Hematopoietic multipotent progenitor cell treated with erythropoietin and hydrocortisone succinate and interleukin-3 and kit ligand, for 8 days (in vitro differentiated cells): ENCODE results near the gene SH3RF3.
"Not testable (repeated sequence)": the region's sequence is repeated elsewhere in the genome, so short reads cannot be mapped to it uniquely, and the experiment has no call there.

Source experiments
- DNase-seq: peaks from one replicate; pipeline ENCODE4 v3.0.0-alpha.2; 2015

Gene SH3RF3

DNA sequence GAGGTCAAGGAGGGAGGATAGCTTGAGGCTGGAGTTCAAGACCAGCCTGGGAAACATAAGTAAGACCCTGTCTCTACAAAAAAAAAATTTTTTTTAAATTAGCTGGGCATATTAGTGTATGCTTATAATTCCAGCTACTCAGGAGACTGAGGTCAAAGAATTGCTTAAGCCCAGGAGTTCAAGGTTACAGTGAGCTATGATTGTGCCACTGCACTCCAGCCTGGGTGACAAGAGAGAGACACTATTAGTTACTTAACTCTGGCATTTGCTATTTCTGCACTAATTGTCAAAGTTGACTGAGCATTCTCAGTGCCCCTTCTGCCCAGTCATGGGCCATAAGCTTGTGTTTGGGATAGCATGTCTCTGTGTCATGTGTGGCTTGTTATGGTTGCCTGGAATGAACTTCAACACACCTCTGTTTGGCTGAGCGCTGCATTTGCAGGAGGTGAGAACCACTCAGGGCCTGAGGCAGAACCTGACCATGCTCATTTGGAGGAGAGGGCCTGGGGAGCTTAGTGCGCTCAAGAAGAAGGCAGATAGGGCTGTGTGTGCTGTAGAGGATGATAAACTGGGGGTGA, 77.7 kb downstream of the SH3RF3 start:
- DNase-seq, result no peak

- DNase-seq, result no peak
Observed at GRCh38 chr2:109207176-109207575, 78.2 kb downstream of the SH3RF3 start.

DNA sequence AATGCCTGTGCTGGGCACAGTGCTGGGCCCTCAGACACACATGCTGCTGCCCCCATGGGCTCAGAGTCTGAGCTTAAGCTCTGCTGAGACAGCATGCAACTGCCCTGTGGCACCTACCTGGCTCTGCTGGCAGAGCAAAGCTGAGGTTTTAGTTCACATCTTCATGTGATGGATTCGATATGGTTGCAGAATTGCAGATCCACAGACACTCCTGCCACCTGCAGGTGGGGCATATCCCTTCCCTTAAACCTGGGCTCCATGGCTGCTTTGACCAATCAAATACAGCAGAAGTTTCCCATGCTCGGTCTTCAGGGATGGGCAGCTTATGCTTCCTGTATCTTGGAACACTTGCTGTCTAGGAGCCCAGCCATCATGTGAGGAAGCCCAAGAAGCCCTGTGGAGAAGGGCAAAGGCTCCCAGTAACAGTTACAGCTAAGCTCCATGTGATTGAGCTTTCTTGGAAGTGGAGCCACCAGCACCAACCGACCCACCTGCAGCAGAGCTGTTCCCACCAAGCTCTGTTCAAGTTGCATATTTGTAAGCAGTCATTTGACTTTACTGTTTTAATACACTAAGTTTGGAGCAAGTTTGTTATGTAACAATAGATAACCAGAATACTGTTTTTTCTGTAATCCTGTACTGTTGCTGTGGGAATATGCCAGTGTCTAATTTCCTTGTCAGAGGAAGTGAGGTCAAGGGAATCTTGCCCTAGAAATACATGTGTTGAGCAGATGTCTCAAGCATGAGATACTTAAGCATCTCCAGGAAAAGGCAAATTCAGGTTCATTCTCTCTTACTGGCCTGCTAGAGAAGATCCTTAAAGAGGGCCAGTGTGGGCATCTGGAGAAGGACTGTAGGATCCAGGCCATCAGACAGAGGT, 79.3 kb downstream of the SH3RF3 start:
- DNase-seq, result peak; percentile 4

GRCh38 chr2:109208951-109209335, 79.9 kb downstream of the SH3RF3 start:
- no peak for DNase-seq

- no peak for DNase-seq
Observed at GRCh38 chr2:109209412-109209811, 80.4 kb downstream of the SH3RF3 start.

GRCh38 chr2:109209941-109210340, 80.9 kb downstream of the SH3RF3 start:
- no peak for DNase-seq

DNA sequence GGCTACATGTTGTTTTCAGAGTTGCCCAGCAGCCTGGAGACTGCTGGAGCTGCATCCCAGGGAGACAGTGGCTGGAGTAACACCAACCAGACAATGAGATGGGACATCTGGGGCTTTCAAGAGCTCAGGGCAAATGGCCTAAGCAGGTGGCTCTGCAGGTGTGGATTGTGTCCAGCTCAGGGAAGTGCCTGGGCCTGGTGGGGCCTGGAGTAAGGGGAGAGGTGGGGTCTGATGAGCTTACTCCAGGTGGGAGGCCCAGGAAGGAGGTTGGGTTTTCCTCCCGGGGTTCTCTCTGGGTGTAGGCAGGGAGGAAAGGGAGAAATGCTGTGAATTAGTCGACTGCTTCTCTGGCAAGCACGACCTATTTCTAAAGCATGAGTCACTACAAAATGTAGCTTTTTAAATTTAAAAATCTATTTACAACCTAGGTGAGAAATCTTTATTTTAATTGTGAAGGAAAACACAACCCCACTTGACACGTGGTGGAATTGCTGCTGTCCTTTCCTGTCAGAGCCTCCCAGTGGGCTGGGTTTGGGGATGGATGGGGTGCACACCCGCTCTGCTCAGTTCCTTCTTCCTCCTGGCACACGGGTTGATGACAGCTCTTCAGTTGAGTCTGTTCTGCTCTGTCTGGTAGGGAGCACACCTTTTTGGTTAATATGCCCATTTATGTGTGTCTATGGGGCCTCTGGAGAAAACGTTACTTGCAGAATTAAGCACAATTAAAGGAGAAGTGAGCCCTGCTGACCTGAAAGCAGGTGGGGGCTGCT, 81.6 kb downstream of the SH3RF3 start:
- no peak for DNase-seq

- no peak for DNase-seq
Observed at GRCh38 chr2:109211315-109211714, 82.3 kb downstream of the SH3RF3 start.

DNA sequence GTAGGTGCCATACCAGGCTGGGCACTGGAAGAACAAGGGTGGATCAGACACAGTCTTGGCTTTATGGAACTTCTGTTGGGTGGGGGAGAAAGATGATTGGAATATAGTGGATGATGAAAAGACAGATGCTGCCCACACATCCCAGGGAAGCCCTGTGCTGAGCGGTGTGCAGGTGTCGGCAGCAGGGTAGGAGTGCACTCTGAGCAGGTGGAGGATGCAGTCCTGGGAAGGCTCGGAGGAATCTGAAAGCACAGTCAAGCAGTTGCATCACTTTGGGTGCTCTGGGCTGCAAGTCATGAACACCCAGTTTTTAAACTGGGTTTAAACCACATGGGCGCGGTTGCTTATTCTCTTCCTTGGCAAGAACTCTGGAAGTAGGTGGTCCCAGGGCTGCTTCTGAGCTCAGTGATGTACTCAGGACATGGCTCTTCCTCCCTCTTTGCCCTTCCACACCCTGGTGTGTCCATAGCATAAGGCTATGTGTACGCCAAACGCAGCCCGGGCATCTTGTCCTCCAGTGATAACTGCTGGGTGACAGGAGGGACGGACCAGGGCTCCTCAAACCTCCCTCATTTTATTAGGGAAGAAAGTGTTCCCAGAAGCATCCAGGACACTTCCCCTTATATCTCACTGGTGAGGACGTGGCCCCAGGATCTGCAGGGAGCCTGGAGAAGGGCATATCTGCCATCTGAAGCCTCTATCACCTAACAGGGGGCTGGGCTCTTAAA, 84.0 kb downstream of the SH3RF3 start:
- no peak for DNase-seq

DNA sequence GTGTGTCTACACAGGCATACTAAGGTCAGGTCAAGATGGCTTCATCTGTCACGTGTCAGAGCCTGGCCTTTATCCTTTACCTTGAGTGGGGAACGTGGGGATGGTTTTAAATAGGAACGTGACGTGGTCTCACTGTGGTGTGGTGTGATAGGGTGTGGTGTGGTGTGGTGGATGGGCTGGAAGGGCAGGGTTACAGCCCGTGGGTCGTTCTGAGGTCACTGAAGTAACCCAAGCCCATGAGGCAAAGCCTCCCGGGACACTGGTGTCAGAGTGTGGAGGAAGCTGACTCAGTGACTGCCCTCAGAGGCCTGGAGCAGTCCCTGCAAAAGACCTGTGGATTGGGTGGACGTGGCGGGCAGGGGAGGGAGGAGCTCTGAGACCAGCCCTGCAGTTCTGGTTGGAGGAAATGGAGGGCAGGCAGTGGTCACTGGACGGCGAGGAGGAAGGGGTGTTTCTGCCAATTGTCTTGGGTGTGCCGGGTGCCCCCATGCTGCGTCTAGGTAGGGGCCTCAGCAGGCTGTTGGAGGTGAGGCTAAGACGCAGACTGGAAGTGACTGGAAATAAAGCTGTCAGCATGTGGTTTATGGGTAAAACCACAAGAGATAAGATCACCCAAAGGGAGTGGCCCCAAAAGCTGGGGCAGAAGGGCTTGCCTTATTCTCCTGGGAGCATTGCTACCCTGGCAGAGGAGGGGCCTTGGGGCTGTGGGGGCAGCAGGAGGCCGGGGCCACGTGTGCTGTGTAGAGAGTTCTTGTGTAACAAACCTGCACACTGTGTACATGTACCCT, 84.8 kb downstream of the SH3RF3 start:
- DNase-seq, result peak; percentile 77

DNA sequence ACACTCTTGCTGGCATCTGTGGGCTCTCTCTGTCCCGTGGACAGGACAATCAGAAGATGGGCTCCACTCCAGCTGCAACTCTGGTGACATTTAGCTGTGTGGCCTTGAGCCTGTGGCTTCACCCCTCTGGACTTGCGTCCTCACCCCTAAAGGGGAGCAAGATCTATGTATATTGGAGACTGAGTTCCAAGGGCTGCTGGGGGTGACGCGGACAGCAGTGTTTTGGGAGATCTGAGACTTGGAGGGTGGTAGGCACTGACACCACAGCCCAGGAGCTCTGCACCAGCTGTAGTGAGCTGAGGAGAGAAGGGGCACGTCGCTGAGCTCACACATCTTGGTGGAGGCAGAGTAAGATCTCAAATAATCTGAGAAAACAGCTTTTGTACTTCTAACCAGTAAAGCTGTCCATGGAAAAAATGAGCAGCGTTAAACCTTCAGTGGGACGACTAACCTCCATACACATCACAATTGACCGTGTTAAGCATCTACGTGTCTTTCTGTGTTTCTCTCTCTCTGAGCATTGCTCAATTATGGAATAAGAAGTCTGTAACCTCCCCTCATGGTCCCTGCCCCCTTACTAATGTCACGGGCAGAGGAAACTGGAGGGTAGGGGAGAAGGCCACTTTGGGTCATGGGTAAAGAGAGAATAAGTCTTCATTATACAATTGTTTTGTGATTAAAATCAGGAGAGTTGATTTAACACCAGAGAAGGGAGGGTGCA, 85.8 kb downstream of the SH3RF3 start:
- DNase-seq, result no peak

- DNase-seq, result no peak
Observed at GRCh38 chr2:109215866-109216265, 86.9 kb downstream of the SH3RF3 start.

- DNase-seq, result no peak
Observed at GRCh38 chr2:109216332-109216731, 87.3 kb downstream of the SH3RF3 start.

DNA sequence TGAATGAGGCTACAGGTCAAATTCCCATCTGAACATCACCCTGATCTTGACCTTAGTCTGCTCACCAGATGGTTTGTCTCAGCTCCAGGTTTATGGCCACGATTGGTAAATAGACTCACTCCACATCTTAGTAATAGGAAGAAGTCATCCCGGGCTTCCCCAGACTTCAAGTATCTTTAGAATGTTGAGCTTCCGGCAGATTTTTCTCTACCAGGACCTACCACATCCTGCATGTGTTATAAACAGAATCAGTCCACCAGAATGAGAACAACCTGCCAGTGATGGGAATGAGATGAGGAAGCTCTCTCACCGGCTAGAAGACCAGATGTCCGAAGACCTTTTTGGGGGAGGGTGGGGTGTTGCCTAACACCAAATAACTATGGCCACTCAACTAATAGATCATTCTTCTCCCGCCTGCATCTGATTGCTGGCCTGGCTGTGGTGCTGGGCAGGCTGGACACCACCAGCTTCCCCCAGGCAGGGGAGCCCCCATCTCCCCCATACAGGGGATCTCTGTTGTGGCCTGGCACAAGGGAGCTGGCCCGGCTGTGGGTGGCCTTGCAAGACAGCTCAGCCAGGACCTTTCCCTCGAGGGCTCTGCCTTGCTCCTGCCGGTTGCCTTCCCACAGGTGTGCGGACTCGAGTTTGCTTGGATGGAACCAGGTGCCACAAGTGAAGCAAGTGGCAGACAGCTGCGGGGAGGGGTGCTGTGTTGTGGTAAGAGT, 88.5 kb downstream of the SH3RF3 start:
- no peak for DNase-seq

DNA sequence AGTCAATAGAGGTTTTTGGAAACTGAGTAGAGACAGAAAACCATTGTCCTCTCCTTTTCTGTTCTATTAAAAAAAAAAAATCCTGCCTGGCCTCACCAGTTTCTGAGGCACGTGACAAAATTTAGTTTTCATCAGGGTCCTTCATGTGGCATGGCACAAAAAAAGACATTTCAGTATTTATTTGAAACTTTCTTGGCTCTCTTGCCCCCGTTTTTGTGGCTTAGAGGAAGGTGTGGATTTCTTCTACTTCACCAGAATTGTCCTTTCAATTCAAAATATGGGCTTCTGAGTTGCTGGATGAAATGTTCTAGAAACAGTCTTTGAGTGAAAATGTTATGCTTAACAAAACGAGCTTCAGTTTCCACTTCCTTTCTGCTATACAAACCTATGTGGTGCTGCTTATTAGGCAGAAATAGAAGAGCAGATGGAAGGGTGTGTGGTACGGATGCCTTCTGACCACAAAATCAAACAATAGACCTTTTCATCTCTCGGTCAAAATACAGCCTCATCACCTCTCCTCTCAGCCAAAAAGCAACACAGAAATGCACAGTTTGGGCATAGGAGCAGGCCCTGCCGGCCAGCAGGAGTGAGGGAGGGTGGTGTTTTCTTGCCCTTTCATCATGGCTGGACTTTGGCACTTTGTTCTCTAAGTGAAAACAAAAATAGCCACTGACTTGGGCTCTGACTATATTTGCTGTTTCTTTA, 89.2 kb downstream of the SH3RF3 start:
- DNase-seq, result no peak

- DNase-seq, result no peak
Observed at GRCh38 chr2:109218792-109219126, 89.8 kb downstream of the SH3RF3 start.

DNA sequence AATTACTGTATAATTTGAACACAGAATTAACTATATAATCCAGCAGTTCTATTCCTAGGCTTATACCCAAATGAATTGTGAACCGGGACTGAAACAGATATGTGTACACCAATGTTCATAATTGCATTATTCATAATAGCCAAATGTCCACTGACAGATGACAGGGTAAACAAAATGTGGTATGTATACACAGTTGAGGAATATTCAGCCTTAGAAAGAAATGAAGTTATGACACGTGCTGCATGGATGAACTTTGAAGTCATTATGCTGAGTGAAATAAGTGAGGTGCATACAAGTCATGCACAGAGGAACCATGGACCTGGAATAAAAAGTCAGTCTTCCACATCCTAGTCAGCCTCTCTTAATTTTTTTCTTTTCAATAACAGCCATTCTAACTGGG, 91.9 kb downstream of the SH3RF3 start:
- no peak for DNase-seq

DNA sequence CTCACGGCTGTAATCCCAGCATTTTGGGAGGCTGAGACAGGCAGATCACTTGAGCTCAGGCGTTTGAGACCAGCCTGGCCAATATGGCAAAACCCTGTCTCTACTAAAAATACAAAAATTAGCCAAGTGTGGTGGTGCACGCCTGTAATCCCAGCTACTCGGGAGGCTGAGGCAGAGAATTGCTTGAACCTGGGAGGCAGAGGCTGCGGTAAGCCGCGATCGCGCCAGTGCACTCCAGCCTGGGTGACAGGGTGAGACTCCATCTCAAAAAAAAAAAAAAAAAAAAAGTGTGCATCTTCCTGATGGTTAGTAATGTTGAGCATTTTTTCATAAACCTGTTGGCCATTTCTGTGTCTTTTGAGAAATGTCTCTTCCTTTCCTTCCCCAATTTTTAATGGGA, 92.3 kb downstream of the SH3RF3 start:
- not testable (repeated sequence) for DNase-seq

GRCh38 chr2:109222422-109222821, 93.4 kb downstream of the SH3RF3 start:
- DNase-seq, result no peak

DNA sequence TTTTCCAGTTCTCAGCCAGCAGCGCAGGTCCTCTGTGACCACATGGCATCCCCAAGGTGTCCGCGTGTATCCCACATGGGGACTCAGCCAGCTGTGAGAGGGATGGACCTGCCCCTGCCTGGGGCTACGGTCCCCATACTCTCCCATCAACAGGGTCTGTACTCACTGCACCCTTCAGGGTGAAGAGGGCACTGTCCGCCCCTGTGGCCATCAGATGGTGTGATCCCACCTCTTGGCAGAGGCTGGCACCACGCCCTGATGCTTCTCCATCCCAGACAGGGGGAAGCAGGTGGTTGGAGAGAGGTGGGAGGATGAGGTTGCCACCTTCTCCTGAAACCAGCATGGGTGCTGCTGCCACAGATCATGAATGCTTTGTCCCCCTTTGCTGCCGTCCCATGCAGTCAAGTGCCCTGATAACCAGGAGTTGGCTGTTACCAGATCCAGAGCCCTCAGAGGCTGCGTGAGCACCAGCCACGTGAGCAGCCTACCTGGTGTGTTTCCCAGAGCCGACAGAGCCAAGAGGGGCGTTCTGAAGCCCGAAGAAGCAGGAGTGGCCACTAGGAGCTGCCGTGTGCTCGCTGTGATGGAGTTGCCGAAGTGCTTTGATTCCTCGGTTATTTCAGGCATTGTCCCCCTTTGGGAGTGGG, 93.9 kb downstream of the SH3RF3 start:
- DNase-seq, result no peak
